Neural cell (in vitro differentiated cells): ENCODE measurements around the gene RGS3. TPM values are rescaled to one million over a fixed set of nuclear protein-coding genes. Genes with fewer than 3 reads are reported as not detected.

Source experiments
- H2AFZ ChIP-seq: fragments of 200-600, 300-800 bp; sonication (generic), shearing (Covaris generic); 2 replicates; pipeline ENCODE4 v1.6.0; 2014; ENCODE audit warnings: low read depth, mild to moderate bottlenecking, antibody characterized with exemption, low read length, moderate library complexity
- H3F3A ChIP-seq: fragments of 200-600 bp; shearing (Covaris generic); 2 replicates; pipeline ENCODE4 v1.6.1; 2016; ENCODE audit warnings: mild to moderate bottlenecking, moderate library complexity, mixed read lengths, antibody characterized with exemption, low read length; ENCODE audit not compliant: insufficient read depth, poor library complexity, severe bottlenecking
- H3K27ac ChIP-seq: fragments of 200-600, 300-800 bp; sonication (generic), shearing (Covaris generic); 2 replicates; pipeline ENCODE4 v1.5.1; 2014; ENCODE audit warnings: mild to moderate bottlenecking, low read length, moderate library complexity
- H3K27me3 ChIP-seq: fragments of 300-800, 200-600 bp; sonication (generic), shearing (Covaris generic); 2 replicates; pipeline ENCODE4 v1.6.0; 2014; ENCODE audit warnings: mild to moderate bottlenecking, low read depth, low read length, moderate library complexity; ENCODE audit not compliant: insufficient read depth
- H3K36me3 ChIP-seq: fragments of 300-800, 200-600 bp; sonication (generic), shearing (Covaris generic); 2 replicates; pipeline ENCODE4 v1.5.1; 2014; ENCODE audit warnings: mild to moderate bottlenecking, antibody characterized with exemption, low read length, moderate library complexity; ENCODE audit not compliant: insufficient read depth
- H3K4me2 ChIP-seq: fragments of 300-800, 200-600 bp; sonication (generic), shearing (Covaris generic); 2 replicates; pipeline ENCODE4 v1.6.0; 2014; ENCODE audit warnings: mild to moderate bottlenecking, low read length
- H3K4me3 ChIP-seq: fragments of 300-800, 200-600 bp; sonication (generic), shearing (Covaris generic); 2 replicates; pipeline ENCODE4 v1.5.1; 2014; ENCODE audit warnings: mild to moderate bottlenecking, low read length, moderate library complexity
- H3K79me2 ChIP-seq: fragments of 200-600 bp; shearing (Covaris generic); replicated peaks from 2 replicates; pipeline ENCODE4 v1.6.0; 2014; ENCODE audit warnings: mild to moderate bottlenecking, low read length, moderate library complexity; ENCODE audit not compliant: insufficient read depth
- H3K9ac ChIP-seq: fragments of 300-800, 200-600 bp; sonication (generic), shearing (Covaris generic); 2 replicates; pipeline ENCODE4 v1.6.1; 2016; ENCODE audit warnings: mild to moderate bottlenecking, low read length, mixed read lengths
- H3K9me2 ChIP-seq: fragments of 200-600 bp; shearing (Covaris generic); 2 replicates; pipeline ENCODE4 v1.6.1; 2016; ENCODE audit warnings: mild to moderate bottlenecking, low read length, mixed read lengths; ENCODE audit not compliant: insufficient read depth
- H3K9me3 ChIP-seq: fragments of 200-600, 300-800 bp; sonication (generic), shearing (Covaris generic); 2 replicates; pipeline ENCODE4 v1.6.1; 2016; ENCODE audit warnings: mild to moderate bottlenecking, mixed run types, low read length, moderate library complexity, mixed read lengths
- H4K20me1 ChIP-seq: fragments of 200-600 bp; shearing (Covaris generic); 2 replicates; pipeline ENCODE4 v1.6.1; 2016; ENCODE audit warnings: mild to moderate bottlenecking, mixed run types; ENCODE audit not compliant: insufficient read depth
- EP300 ChIP-seq: fragments of 450-650 bp; conservative IDR thresholded peaks from 2 replicates; pipeline ENCODE4 v1.6.1; 2014; ENCODE audit warnings: antibody characterized with exemption, mild to moderate bottlenecking, moderate library complexity; ENCODE audit not compliant: poor library complexity, severe bottlenecking
- EZH2 ChIP-seq: fragments of 200-600, 300-800 bp; shearing (Covaris generic), sonication (generic); IDR thresholded peaks from 2 replicates; pipeline ENCODE4 v1.6.1; 2014; ENCODE audit warnings: antibody characterized with exemption, low read length, borderline replicate concordance, mild to moderate bottlenecking; ENCODE audit not compliant: insufficient read depth, poor library complexity, severe bottlenecking
- MXI1 ChIP-seq: fragments of 450-650 bp; conservative IDR thresholded peaks from 2 replicates; pipeline ENCODE4 v1.6.1; 2014; ENCODE audit warnings: antibody characterized with exemption, mild to moderate bottlenecking; ENCODE audit not compliant: poor library complexity, severe bottlenecking
- POLR2AphosphoS5 ChIP-seq: IDR thresholded peaks from 2 replicates; pipeline ENCODE4 v1.6.1; 2012
- RAD21 ChIP-seq: fragments of 450-650 bp; conservative IDR thresholded peaks from 2 replicates; pipeline ENCODE4 v1.6.1; 2014; ENCODE audit warnings: antibody characterized with exemption, mild to moderate bottlenecking, moderate library complexity
- SMC3 ChIP-seq: fragments of 450-650 bp; conservative IDR thresholded peaks from 2 replicates; pipeline ENCODE4 v1.6.1; 2014; ENCODE audit warnings: antibody characterized with exemption, mild to moderate bottlenecking, moderate library complexity; ENCODE audit not compliant: poor library complexity
- TAF1 ChIP-seq: IDR thresholded peaks from 2 replicates; pipeline ENCODE4 v1.6.1; 2012; ENCODE audit warnings: low read depth
- polyA plus RNA-seq: library from polyadenylated mRNA; depleted of rRNA; stranded (reverse); fragments of >200 nt; gene quantifications from 2 replicates; pipeline ENCODE4 v1.2.3, GENCODE V29; 2014
- TF ChIP-seq, protein P1 (sequence below): IDR thresholded peaks from 2 replicates; pipeline ENCODE4 v1.6.1; 2012; ENCODE audit warnings: borderline replicate concordance
- TF ChIP-seq, protein P2 (sequence below): fragments of 450-650 bp; IDR thresholded peaks from 2 replicates; pipeline ENCODE4 v1.5.1; 2014; ENCODE audit warnings: antibody characterized with exemption, mild to moderate bottlenecking, moderate library complexity; ENCODE audit not compliant: poor library complexity, severe bottlenecking

The RGS3 gene
- polyA plus RNA-seq, 1 donor from 2014 or later = 25.3 TPM

DNA sequence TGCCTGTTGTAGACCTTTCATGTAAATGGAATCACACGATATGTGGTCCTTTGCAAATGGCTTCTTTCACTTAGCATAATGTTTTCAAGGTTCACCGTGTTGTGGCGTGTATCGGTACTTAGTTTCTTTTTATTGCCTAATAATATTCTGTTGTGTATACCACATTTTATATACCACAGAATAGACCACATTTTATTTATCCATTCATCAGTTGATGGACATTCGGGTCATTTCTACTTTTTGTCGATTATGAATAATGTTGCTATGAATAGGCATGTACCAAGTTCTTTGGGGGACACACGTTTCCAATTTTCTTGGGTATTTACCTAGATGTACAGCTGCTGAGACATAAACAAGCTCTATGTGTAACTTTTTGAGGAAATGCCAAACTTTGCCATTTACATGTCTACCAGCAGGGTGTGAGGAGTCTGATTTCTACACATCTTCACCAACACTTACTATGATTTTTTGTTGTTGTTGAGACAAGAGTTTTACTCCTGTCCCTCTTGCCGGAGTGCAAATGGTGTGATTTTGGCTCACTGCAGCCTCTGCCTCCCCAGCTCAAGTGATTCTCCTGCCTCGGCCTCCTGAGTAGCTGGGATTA, 144.7 kb downstream of the RGS3 start:
- Histone ChIP-seq H3K27ac (no peak overlapping the region), H3K36me3 (no peaks in the 10 kb centered on the region), H3K79me2 (no peaks in the 10 kb centered on the region), H3K4me3 (no peak overlapping the region), H3K9ac (no peak overlapping the region), H4K20me1 (no peaks in the 10 kb centered on the region), H2AFZ (no peak overlapping the region), H3K27me3 (no peaks in the 10 kb centered on the region), H3K4me2 (no peak overlapping the region), H3K9me3 (no peaks in the 10 kb centered on the region), H3K9me2 (no peaks in the 10 kb centered on the region), H3F3A (no peaks in the 10 kb centered on the region)
- TF ChIP-seq SMC3 = no peak
- TF ChIP-seq TAF1 = no peak
- TF ChIP-seq, protein P1, sequence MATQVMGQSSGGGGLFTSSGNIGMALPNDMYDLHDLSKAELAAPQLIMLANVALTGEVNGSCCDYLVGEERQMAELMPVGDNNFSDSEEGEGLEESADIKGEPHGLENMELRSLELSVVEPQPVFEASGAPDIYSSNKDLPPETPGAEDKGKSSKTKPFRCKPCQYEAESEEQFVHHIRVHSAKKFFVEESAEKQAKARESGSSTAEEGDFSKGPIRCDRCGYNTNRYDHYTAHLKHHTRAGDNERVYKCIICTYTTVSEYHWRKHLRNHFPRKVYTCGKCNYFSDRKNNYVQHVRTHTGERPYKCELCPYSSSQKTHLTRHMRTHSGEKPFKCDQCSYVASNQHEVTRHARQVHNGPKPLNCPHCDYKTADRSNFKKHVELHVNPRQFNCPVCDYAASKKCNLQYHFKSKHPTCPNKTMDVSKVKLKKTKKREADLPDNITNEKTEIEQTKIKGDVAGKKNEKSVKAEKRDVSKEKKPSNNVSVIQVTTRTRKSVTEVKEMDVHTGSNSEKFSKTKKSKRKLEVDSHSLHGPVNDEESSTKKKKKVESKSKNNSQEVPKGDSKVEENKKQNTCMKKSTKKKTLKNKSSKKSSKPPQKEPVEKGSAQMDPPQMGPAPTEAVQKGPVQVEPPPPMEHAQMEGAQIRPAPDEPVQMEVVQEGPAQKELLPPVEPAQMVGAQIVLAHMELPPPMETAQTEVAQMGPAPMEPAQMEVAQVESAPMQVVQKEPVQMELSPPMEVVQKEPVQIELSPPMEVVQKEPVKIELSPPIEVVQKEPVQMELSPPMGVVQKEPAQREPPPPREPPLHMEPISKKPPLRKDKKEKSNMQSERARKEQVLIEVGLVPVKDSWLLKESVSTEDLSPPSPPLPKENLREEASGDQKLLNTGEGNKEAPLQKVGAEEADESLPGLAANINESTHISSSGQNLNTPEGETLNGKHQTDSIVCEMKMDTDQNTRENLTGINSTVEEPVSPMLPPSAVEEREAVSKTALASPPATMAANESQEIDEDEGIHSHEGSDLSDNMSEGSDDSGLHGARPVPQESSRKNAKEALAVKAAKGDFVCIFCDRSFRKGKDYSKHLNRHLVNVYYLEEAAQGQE = no peak
- TF ChIP-seq RAD21 = no peak
- TF ChIP-seq, protein P2, sequence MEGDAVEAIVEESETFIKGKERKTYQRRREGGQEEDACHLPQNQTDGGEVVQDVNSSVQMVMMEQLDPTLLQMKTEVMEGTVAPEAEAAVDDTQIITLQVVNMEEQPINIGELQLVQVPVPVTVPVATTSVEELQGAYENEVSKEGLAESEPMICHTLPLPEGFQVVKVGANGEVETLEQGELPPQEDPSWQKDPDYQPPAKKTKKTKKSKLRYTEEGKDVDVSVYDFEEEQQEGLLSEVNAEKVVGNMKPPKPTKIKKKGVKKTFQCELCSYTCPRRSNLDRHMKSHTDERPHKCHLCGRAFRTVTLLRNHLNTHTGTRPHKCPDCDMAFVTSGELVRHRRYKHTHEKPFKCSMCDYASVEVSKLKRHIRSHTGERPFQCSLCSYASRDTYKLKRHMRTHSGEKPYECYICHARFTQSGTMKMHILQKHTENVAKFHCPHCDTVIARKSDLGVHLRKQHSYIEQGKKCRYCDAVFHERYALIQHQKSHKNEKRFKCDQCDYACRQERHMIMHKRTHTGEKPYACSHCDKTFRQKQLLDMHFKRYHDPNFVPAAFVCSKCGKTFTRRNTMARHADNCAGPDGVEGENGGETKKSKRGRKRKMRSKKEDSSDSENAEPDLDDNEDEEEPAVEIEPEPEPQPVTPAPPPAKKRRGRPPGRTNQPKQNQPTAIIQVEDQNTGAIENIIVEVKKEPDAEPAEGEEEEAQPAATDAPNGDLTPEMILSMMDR = no peak
- TF ChIP-seq EP300 = no peak
- TF ChIP-seq MXI1 = no peak
- TF ChIP-seq EZH2 = no peak
- TF ChIP-seq POLR2AphosphoS5 = no peak

DNA sequence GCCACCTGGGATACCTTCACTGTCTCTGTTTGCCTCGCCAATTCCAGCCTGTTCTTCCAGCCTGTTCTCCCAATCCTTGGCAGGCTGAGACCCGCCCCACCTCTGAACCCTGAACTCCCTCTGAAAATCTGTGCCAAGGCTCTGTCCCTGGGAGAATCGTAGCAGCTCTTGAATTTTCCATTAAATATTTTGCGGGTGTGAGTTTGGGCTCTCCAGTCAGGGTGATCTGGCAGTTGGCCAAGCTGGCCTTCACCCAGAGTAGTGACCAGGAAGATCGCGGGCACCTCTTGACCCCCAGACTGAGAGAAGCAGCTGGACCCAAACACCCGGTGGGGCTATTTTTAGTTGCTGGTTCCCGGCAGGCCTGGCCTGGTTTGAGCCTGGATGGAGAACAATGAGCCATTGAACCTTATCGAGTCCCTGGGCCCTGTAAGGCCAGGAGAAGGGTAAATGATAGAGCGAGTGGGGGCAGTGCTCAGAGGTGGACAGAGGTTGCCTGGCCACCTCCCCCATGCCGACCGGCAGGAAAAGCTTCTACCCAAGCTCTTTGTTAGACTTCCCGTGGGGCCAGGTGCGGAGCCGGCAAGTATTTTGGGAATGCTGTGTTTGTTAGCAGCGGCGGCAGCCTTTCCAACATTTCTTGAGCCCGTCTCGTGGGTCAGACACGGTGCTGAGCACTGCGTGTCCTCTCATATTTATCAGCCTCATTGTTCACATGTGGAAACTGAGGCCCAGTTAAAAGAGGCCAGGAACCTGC, 146.2 kb downstream of the RGS3 start:
- Histone ChIP-seq H3F3A (no peaks in the 10 kb centered on the region), H3K9me3 (no peaks in the 10 kb centered on the region), H3K4me2 (no peak overlapping the region), H4K20me1 (no peaks in the 10 kb centered on the region), H3K9ac (no peak overlapping the region), H3K36me3 (no peaks in the 10 kb centered on the region), H3K27me3 (no peaks in the 10 kb centered on the region), H3K27ac (no peak overlapping the region), H3K9me2 (no peaks in the 10 kb centered on the region), H3K79me2 (no peaks in the 10 kb centered on the region), H2AFZ (no peak overlapping the region), H3K4me3 (no peak overlapping the region)
- TF ChIP-seq, protein P2 = no peak
- TF ChIP-seq EP300 (no peak), SMC3 (no peak), RAD21 (no peak), TAF1 (no peak), MXI1 (no peak), EZH2 (no peak), POLR2AphosphoS5 (no peak)
- TF ChIP-seq, protein P1 = no peak
